GM23338 (cell line): ENCODE results near the gene RGS17. TPM values are rescaled to one million over a fixed set of nuclear protein-coding genes. Genes with fewer than 3 reads are reported as not detected.

Experiments
- ATAC-seq: fragments of 200-7000 bp; cut with Tn5 transposase; 3 replicates; pipeline ENCODE4 v1.9.1; 2020
- DNase-seq: peaks from one replicate; pipeline ENCODE4 v3.0.0-alpha.2; 2015; ENCODE audit warnings: low spot score
- H2AFZ ChIP-seq: fragments of 200-600 bp; sonication (generic); 2 replicates; pipeline ENCODE4 v1.8.0; 2016; ENCODE audit warnings: antibody characterized with exemption, mild to moderate bottlenecking, moderate library complexity
- H3F3A ChIP-seq: fragments of 200-600 bp; sonication (generic); replicated peaks from 2 replicates; pipeline ENCODE4 v1.8.0; 2017; ENCODE audit warnings: antibody characterized with exemption, mixed run types, low read depth
- H3K27ac ChIP-seq: fragments of 200-600 bp; sonication (generic); 2 replicates; pipeline ENCODE4 v1.6.1; 2016; ENCODE audit warnings: low read depth
- H3K27me3 ChIP-seq: fragments of 200-600 bp; sonication (generic); 2 replicates; pipeline ENCODE4 v1.8.0; 2016; ENCODE audit warnings: mild to moderate bottlenecking, mixed run types, moderate library complexity; ENCODE audit not compliant: insufficient read depth
- H3K36me3 ChIP-seq: fragments of 200-600 bp; sonication (generic); 2 replicates; pipeline ENCODE4 v1.8.0; 2016; ENCODE audit warnings: mild to moderate bottlenecking; ENCODE audit not compliant: insufficient read depth
- H3K4me1 ChIP-seq: fragments of 200-600 bp; sonication (generic); 2 replicates; pipeline ENCODE4 v1.8.0; 2016; ENCODE audit warnings: mild to moderate bottlenecking, moderate library complexity; ENCODE audit not compliant: insufficient read depth
- H3K4me2 ChIP-seq: fragments of 200-600 bp; sonication (generic); 2 replicates; pipeline ENCODE4 v1.7.1; 2017; ENCODE audit warnings: mixed run types
- H3K4me3 ChIP-seq: fragments of 200-600 bp; sonication (generic); 2 replicates; pipeline ENCODE4 v1.6.1; 2016; ENCODE audit warnings: mixed run types
- H3K79me2 ChIP-seq: fragments of 200-600 bp; sonication (generic); replicated peaks from 2 replicates; pipeline ENCODE4 v1.8.0; 2017; ENCODE audit warnings: mild to moderate bottlenecking; ENCODE audit not compliant: insufficient read depth
- H3K9me2 ChIP-seq: fragments of 200-600 bp; sonication (generic); 2 replicates; pipeline ENCODE4 v1.8.0; 2017; ENCODE audit not compliant: insufficient read depth
- H4K20me1 ChIP-seq: fragments of 200-600 bp; sonication (generic); replicated peaks from 2 replicates; pipeline ENCODE4 v1.8.0; 2017; ENCODE audit warnings: mild to moderate bottlenecking; ENCODE audit not compliant: insufficient read depth
- H3K27ac Mint-ChIP-seq: 2 replicates; pipeline ENCODE4 v1.8.0; 2020; ENCODE audit warnings: inconsistent platforms, mild to moderate bottlenecking, moderate library complexity, mixed read lengths
- H3K27me3 Mint-ChIP-seq: 3 replicates; pipeline ENCODE4 v1.8.0; 2022; ENCODE audit warnings: low read depth, mild to moderate bottlenecking, moderate library complexity, mixed read lengths, inconsistent platforms; ENCODE audit not compliant: insufficient read depth, poor library complexity
- H3K36me3 Mint-ChIP-seq: 3 replicates; pipeline ENCODE4 v1.8.0; 2021; ENCODE audit warnings: low read depth, mild to moderate bottlenecking, inconsistent platforms, moderate library complexity, mixed read lengths
- H3K4me1 Mint-ChIP-seq: 3 replicates; pipeline ENCODE4 v1.8.0; 2020; ENCODE audit warnings: mild to moderate bottlenecking, inconsistent platforms, mixed read lengths
- H3K4me3 Mint-ChIP-seq: 3 replicates; pipeline ENCODE4 v1.8.0; 2021; ENCODE audit warnings: moderate library complexity, mild to moderate bottlenecking, inconsistent platforms, mixed read lengths
- H3K9me3 Mint-ChIP-seq: 3 replicates; pipeline ENCODE4 v1.8.0; 2020; ENCODE audit warnings: moderate library complexity, mild to moderate bottlenecking, inconsistent platforms, mixed read lengths
- CREB1 ChIP-seq: fragments of 250-450 bp; sonication (Bioruptor Pico); IDR thresholded peaks from 2 replicates; pipeline ENCODE4 v1.5.0; 2020; ENCODE audit warnings: low read depth, mild to moderate bottlenecking, moderate library complexity
- POLR2AphosphoS5 ChIP-seq: IDR thresholded peaks from 2 replicates; pipeline ENCODE4 v1.6.1; 2016; ENCODE audit warnings: antibody characterized with exemption, low read depth
- ZNF331 ChIP-seq: fragments of 250-450 bp; sonication (Bioruptor Pico); IDR thresholded peaks from 2 replicates; pipeline ENCODE4 v1.5.0; 2020; ENCODE audit warnings: low read depth, mild to moderate bottlenecking, moderate library complexity
- polyA plus RNA-seq: library from polyadenylated mRNA; unstranded; fragments of >200 nt; fragmentation: Nextera tagmentation; extraction: Ambion mirVana; gene quantifications from 2 replicates; pipeline ENCODE4 v1.2.1, GENCODE V29; 2016
- total RNA-seq: library from RNA; depleted of rRNA; stranded (reverse); fragments of >200 nt; shearing (Covaris generic); gene quantifications from 2 replicates; pipeline ENCODE4 v1.2.3, GENCODE V29; 2014
- TF ChIP-seq, protein P1 (sequence below): IDR thresholded peaks from one replicate; pipeline ENCODE4 v1.6.1; 2018; ENCODE audit warnings: antibody characterized with exemption; ENCODE audit not compliant: unreplicated experiment
- TF ChIP-seq, protein P2 (sequence below), 2 experiments: fragments of 200-600 bp in 1 of 2; sonication (generic) in 1 of 2; conservative IDR thresholded peaks; 2 replicates each; pipeline versions ENCODE4 v1.5.1 to v1.6.1; 2016 to 2017; ENCODE audit warnings: antibody characterized with exemption in 2 of 2, low read depth in 2 of 2, mild to moderate bottlenecking in 2 of 2, moderate library complexity in 1 of 2

The RGS17 gene
- total and polyA plus RNA-seq, 2 experiments from 2014 or later, result 12.1 to 12.3 TPM

DNA sequence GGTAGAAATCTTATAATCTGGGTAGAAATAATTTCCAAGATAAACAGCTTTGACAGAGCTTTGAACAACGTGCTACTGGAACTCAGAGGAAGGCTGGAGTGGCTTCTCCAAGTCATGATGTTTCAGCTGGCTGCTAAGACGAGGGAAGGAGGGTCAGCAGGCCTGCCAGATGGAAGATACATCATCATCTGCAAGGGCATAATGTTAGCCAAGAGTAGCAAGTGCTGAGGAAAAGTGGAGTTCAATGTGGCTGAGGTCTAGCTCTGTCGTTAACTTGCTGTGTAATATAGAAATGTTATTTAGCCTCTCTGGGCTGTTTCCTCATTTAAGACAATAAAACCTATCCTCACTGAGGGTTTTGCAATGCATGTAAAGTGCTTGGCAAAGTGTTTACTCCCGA lies 35.1 kb downstream of the RGS17 start (continued):
- no peak for TF ChIP-seq ZNF331 (CRISPR knock-in tag)
- no peak for TF ChIP-seq CREB1 (CRISPR knock-in tag)
- TF ChIP-seq, protein P1, sequence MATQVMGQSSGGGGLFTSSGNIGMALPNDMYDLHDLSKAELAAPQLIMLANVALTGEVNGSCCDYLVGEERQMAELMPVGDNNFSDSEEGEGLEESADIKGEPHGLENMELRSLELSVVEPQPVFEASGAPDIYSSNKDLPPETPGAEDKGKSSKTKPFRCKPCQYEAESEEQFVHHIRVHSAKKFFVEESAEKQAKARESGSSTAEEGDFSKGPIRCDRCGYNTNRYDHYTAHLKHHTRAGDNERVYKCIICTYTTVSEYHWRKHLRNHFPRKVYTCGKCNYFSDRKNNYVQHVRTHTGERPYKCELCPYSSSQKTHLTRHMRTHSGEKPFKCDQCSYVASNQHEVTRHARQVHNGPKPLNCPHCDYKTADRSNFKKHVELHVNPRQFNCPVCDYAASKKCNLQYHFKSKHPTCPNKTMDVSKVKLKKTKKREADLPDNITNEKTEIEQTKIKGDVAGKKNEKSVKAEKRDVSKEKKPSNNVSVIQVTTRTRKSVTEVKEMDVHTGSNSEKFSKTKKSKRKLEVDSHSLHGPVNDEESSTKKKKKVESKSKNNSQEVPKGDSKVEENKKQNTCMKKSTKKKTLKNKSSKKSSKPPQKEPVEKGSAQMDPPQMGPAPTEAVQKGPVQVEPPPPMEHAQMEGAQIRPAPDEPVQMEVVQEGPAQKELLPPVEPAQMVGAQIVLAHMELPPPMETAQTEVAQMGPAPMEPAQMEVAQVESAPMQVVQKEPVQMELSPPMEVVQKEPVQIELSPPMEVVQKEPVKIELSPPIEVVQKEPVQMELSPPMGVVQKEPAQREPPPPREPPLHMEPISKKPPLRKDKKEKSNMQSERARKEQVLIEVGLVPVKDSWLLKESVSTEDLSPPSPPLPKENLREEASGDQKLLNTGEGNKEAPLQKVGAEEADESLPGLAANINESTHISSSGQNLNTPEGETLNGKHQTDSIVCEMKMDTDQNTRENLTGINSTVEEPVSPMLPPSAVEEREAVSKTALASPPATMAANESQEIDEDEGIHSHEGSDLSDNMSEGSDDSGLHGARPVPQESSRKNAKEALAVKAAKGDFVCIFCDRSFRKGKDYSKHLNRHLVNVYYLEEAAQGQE, result no peak
- TF ChIP-seq, protein P2, sequence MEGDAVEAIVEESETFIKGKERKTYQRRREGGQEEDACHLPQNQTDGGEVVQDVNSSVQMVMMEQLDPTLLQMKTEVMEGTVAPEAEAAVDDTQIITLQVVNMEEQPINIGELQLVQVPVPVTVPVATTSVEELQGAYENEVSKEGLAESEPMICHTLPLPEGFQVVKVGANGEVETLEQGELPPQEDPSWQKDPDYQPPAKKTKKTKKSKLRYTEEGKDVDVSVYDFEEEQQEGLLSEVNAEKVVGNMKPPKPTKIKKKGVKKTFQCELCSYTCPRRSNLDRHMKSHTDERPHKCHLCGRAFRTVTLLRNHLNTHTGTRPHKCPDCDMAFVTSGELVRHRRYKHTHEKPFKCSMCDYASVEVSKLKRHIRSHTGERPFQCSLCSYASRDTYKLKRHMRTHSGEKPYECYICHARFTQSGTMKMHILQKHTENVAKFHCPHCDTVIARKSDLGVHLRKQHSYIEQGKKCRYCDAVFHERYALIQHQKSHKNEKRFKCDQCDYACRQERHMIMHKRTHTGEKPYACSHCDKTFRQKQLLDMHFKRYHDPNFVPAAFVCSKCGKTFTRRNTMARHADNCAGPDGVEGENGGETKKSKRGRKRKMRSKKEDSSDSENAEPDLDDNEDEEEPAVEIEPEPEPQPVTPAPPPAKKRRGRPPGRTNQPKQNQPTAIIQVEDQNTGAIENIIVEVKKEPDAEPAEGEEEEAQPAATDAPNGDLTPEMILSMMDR (conservative IDR thresholded peaks at IDR 0.05; ENCODE audit: low read depth in 2 of 2), result no peak

DNA sequence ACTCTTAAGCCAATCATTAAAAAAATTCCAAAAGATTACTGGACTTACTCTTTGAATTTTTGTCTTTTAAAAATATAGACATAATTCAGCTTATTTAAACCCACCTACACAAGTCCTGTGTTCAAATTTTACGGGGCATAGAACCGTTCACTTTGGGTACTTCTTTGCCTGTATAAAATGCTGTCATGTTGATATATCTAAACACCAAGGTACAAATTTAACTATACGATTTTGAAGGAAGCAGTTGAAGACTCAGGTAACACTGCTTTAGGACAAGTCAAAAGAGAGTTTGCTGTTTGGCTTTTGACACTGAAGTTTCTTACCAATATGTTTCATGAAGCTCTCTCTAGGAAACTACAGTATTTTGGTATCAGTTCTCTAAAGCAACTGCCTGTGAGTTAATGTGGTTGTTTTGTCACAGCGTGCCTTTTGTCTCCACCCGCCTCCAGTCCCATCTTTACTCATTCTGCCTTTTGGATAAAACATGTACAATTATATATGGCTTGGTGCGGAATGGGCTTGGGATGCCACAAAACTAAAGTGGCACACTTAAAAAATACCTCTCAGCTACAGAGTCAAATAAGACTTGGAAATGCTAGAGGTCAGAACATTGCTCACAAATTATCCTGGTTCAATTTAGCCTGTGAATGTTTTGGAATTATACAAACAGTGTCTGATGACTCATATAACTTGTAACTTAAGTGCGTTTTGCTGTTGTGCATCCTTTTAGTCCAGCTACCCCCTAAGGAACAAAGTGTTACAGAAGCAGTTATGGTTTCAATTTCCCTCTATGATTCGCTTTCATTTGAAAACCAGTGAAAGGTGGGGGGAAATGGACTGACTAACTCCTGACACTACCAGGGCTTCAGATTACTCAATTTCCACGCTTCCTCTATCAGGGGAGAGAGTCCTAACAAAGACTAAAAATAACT lies 38.7 kb downstream of the RGS17 start:
- no peaks in the 10 kb centered on the region for H3F3A ChIP-seq
- no peaks in the 10 kb centered on the region for H4K20me1 ChIP-seq
- H3K9me2 ChIP-seq, result no peaks in the 10 kb centered on the region
- H3K4me3 ChIP-seq, result no peak overlapping the region
- TF ChIP-seq, protein P2 (conservative IDR thresholded peaks at IDR 0.05; ENCODE audit: low read depth in 2 of 2), result no peak
- no peak for TF ChIP-seq POLR2AphosphoS5
- no peak for TF ChIP-seq ZNF331 (CRISPR knock-in tag)
- H3K4me1 Mint-ChIP-seq, result no peaks in the 10 kb centered on the region
- H3K36me3 ChIP-seq, result no peaks in the 10 kb centered on the region
- no peak overlapping the region for H3K4me3 Mint-ChIP-seq
- H3K4me1 ChIP-seq, result no peaks in the 10 kb centered on the region
- H3K4me2 ChIP-seq, result no peak overlapping the region
- H3K27me3 ChIP-seq, result no peaks in the 10 kb centered on the region
- no peaks in the 10 kb centered on the region for H3K36me3 Mint-ChIP-seq
- H3K27me3 Mint-ChIP-seq, result no peaks in the 10 kb centered on the region
- H2AFZ ChIP-seq, result no peak overlapping the region
- H3K27ac ChIP-seq, result no peak overlapping the region
- H3K9me3 Mint-ChIP-seq, result no peaks in the 10 kb centered on the region
- no peak for ATAC-seq
- no peaks in the 10 kb centered on the region for H3K79me2 ChIP-seq
- no peak for DNase-seq
- H3K27ac Mint-ChIP-seq, result no peak overlapping the region
